SIG-M5 treated with dmso at 0.1 percent for 504 hours (cell line): ENCODE results near the gene ANKS3.

Experiments used
- DNase-seq: peaks from one replicate; lab custom pipeline; 2025; ENCODE audit not compliant: unreplicated experiment; lab: John Stamatoyannopoulos, UW

ANKS3 gene

GRCh38 chr16:4686497-4687210, 47.4 kb downstream of the ANKS3 start:
- DNase-seq, result no peak

GRCh38 chr16:4685776-4686496, 48.1 kb downstream of the ANKS3 start:
- no peak for DNase-seq

DNA sequence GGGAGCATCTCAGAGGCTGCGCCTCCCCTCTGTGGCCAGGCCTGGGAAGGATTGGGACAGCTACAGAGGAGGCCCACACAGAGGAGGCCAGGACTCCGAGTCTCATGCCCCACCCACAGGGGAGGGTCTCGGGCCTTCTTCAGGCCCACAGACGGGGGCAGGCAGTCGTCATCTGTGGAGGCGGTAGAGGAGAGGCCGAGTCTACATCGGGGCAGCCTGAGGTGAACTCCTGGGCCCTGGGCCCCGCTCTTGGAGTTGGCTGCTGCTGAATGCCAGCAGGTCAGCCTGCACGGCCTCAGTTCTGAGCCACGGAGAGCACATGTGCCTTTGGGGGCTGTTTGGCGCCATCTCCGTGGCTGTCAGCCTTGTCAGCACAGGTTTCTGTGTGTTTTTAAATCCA, 48.8 kb downstream of the ANKS3 start:
- DNase-seq, result no peak

DNA sequence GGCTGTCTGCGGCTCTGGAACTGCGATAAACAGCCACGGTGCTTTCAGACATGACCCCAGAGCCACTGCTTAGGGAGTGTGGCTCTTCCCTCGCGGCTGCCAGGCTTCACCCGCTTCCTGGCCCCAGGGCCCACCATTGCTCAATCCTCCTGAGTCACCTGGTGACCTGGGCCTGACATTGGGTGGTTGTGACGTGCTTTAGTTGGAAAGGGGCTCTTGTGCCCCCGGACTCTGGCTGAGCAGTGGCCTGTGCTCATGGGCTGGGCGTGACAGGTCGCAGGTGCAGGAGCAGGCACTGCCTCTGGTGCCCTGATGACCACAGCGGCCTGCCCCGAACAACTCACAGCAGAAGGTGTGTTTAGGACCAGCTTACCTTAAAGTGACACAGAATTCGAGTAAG, 49.3 kb downstream of the ANKS3 start:
- no peak for DNase-seq

- no peak for DNase-seq
These were observed 49.9 kb downstream of the ANKS3 start for GRCh38 chr16:4684058-4684715.

DNA sequence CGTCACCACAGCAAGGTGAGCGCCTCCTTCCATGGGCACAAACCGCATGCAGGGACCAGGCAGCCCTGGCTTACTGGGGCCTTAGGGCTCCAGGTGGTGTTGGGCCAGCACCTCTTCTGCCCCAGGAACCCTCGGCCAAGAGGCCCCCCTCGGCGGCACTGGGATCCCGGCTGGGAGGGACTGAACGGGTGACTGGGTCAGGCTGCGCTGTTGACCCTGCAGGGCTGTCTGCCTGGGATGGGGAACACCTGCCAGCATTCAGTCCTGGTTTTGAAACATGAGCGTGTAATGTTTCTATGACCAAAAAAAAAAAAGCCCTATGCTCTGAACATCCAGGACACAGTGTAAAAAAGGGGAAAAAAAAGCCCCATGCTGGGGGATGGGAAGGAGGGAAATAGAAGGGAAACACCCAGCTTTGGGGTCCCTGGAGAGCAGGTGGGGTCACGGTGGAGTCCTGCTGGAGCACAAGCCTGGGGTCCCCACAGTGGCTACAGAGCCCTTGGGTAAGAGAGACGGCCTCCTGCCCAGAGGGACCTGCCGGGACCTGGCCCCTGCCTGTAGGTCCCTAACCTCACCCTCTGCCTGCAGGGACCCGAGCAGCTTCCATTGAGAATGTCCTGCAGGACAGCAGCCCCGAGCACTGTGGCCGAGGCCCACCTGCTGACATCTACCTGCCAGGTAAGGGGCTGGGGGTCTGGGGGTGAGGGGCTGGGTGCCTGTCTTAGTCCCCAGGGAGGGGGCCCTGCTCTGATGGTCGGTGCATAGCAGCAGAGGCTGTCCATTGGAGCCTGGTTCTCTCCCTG, 50.6 kb downstream of the ANKS3 start:
- no peak for DNase-seq

DNA sequence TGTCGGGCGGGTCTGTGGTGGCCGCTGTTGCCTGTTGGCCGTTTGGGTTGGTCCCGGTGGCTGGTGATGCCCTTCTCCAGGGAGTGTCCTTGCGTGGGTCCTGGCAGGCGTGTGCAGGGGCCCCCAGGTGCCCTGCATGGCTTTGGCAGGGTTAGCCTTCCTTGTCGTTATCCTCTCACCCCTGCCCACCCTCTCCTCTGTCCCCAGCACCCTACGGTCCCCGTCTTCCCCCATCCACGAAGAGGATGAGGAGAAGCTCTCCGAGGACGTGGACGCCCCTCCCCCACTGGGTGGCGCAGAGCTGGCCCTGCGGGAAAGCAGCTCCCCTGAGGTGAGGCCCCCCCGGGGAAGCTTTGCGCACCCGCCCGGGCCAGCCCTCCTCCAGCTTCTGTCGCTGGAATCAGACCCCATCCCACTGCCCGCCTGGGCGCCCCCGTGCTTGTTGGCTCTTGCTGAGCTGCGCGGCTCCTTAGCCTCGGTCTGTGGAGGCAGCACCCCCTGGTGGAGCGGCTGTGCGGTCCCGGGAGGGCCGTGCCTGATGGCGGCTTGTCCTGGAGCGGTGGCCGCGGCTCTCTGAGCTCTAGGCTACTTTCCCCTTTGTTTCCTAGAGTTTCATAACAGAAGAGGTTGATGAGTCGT, 51.3 kb downstream of the ANKS3 start:
- DNase-seq, result peak; percentile 47

DNA sequence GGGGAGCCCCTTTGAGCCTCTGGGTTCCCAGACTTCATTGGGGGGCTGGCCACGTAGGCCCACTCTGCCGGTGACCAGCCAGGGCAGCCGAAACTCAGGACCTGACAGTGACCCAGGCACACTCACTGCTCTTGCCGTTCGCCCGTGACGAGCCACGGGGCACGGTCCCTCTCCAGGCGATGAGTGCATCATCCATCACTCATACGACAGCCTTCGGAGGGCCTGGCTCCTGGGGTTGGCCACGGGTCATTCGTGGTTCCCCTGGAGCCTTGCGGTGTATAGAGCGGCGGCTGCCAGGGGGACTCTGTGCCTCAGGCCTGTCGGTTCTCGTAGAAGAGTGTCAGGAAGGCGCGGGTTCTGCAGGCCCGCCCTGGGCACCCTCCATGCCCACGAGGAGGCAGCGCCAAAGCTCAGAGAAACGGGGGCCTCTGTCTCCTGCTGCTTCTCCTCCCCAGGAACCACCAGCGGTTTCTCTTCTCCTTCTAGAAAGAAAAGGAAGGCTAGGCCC, 51.9 kb downstream of the ANKS3 start:
- DNase-seq, result no peak

DNA sequence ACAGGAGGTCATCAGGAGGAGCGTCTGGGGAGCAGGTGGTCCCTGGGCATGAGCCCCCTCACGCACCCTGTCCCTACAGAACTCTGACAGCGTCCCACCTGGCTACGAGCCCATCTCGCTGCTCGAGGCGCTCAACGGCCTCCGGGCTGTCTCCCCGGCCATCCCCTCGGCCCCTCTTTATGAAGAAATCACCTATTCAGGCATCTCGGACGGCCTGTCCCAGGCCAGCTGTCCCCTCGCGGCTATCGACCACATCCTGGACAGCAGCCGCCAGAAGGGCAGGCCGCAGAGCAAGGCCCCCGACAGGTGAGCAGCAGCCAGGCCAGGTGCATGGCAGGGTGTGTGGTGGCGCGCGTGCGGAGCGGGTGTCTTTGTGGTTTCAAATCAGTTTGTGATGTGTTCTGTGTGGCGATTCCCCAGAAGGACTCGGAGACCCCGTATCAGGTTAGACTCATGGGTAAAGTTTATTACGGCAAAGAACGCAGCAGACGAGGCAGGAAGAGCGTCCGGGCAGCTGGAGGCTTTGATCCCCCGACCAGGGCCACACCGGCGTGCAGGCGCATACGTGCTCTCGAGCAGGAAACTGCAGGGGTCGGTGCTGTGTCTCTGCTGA, 52.5 kb downstream of the ANKS3 start:
- DNase-seq, result no peak

DNA sequence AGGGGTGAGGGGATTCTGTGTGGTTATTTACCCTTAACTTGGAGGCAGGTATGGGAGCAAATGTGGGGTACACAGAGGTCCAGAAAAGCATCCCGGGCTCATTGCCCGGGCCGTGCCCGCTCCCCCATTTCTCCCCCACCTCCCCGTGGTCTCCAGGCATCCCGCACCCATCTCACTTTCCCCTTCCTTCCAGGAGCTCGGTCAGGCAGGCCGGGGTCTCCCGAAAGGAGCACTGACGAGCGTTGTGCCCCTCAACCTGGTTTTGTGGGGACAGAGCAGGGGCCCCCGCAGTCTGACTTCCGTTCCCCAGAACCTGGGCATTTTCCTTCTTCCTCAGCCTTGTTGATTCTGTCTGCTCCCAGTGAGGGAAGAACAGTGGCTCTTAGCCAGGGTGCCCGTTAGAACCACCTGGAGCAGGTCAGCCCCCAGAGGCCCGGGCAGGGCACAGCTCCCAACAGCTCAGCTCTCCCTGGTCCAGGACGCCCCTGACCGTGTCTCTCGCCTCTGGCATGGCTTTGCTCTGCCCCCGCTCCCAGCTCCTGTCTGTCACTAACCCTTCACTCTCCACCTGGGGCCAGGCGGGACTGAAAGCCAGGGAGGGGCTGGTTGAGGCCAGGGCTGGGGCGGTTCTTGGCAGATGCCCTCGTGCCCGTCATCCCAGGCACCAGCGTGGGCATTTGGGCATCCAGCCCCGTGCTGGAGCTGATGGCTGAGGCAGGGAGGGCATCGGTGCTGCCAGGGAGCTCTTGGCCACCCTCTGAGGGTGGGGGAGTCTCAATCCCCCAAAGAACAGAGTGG, 53.2 kb downstream of the ANKS3 start:
- no peak for DNase-seq

GRCh38 chr16:4679850-4680636, 54.0 kb downstream of the ANKS3 start:
- peak; percentile 70 for DNase-seq

DNA sequence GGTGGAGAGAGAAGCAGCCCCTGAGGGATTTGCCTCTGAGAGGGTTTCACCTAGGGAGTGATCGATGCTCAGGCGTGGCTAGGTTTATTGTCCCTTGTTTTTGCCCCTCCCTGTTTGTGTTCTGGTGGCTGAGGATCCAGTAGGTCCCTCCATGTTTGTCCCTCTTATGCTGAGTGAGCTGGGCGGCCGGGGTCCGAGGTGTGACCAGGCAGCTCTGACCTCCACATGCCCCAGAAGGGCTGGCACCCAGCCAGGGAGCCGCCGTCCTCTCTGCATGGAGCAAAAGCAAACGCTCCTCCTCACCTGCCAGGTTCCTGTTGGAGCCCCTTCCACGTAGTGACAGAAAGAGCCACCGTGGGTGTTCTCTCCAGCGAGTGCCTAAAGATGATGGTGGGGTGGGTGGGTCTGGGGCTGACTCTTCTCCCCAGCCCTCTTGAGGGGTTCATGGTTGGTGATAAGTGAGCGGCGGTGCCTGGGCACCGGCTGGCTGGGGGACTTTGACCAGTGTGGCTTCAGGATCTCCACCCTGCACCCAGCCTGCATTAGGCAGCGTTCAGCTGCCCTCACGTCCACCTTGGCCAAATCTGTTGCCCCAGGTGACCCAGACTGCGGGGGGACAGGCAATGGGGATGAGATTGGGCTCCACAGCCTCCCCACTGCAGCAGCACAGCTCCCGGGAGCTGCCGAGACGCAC, 54.8 kb downstream of the ANKS3 start:
- no peak for DNase-seq

- DNase-seq, result no peak
These were observed 55.5 kb downstream of the ANKS3 start for GRCh38 chr16:4678596-4678995.

GRCh38 chr16:4677994-4678393, 56.1 kb downstream of the ANKS3 start:
- DNase-seq, result no peak

- DNase-seq, result no peak
These were observed 56.7 kb downstream of the ANKS3 start for GRCh38 chr16:4677390-4677789.

DNA sequence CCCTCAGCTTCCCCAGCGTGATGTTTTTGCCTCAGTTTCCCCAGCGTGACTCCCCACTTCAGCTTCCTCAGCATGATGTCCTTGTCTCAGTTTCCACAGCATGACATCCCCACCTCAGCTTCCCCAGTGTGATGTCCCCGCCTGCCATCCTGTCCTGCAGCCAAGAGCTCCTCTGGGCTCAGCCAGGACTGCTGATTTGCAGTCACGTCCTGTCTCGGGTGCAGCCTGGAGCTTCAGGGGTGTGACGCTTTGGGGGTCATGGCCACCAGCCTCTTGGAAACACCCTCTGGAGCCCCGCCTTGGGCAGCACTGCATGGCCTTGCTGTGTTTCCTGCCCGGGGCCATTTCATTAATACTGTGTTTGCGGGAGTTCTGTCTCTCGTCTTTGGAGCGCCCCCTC, 57.2 kb downstream of the ANKS3 start:
- DNase-seq, result no peak

DNA sequence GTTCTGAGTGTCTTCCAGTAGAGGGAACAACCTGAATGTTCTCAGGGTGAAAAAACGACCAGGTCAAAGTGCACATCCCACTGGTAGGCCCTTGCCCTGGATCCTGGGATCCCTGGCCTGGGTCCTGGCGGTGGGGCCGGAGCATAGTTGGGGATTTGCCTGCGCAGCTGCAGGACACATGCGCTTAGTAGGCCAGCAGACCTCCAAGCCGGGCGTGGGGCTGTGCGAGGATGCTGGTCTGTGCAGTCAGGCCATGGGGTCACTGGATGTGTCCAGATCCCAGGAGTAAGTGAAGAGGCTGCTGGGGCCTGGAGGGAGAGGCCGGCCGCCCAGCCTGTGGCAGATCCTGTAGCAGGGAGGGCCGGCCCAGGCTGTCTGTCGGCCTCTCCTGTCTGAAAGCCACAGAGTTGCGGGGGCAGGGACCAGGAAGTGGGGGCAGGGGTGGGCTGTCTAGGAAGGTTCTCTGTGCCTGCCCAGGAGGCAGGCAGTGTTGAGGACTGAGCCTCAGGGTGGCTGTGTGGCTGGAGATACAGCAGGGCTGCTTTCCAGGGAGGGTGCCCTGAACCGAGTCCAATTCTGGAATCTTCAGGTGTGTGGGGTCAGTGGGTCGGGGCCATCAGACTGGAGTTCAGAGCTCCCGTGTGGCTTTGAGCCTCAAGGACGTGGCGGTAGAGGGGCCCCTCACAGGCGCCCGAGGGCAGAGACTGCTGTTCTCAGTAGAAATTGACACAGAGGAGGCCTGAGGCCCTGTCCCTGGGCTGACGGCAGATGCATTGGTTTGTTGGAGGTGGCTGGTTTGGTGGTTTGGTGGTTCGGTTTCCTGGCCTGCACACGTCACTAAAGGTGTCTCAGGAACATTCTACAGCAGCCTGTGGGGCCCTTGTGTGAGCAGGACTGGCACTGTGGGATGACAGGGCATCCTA, 57.9 kb downstream of the ANKS3 start:
- peak; percentile 23 for DNase-seq
